ENCODE data around the gene PRDM15. TPM values are rescaled to one million over a fixed set of nuclear protein-coding genes. Genes with fewer than 3 reads are reported as not detected.

PRDM15 gene
- polyA plus RNA-seq, 1 experiment, result 7.6 TPM

- ChIA-PET CTCF (no interaction called here), POLR2A (no interaction called here)
- DNase-seq (ENCODE audit: low read depth), result no peak
- H3K27me3 ChIP-seq (ENCODE audit: control insufficient read depth, insufficient read depth, low read length), result no peaks in the 10 kb centered on the region
- peaks cover 7% of the 10 kb centered on the region for H3K36me3 ChIP-seq (ENCODE audit: control insufficient read depth, insufficient read depth, low read length)
- no peak for TF ChIP-seq CTCF (IDR thresholded peaks at IDR 0.05; ENCODE audit: insufficient read depth, low read depth, low read length)
- no peak overlapping the region for H3K4me3 ChIP-seq (ENCODE audit: low read depth, low read length)
Measured at GRCh38 chr21:41808846-41809245, 70.3 kb downstream of the PRDM15 start.

GRCh38 chr21:41808094-41808493, 71.0 kb downstream of the PRDM15 start:
- TF ChIP-seq CTCF (IDR thresholded peaks at IDR 0.05; ENCODE audit: insufficient read depth, low read depth, low read length), result no peak
- ChIA-PET POLR2A (no interaction called here), CTCF (interaction anchor here (1.5 to 2.0 kb wide), 2 partner anchors 8 to 196 kb away, joined by 5 to 10 read pairs; no protein-coding TSS in a partner anchor)
- DNase-seq (ENCODE audit: low read depth), result no peak
- Histone ChIP-seq H3K36me3 (ENCODE audit: control insufficient read depth, insufficient read depth, low read length) (peaks cover 7% of the 10 kb centered on the region), H3K4me3 (ENCODE audit: low read depth, low read length) (no peak overlapping the region), H3K27me3 (ENCODE audit: control insufficient read depth, insufficient read depth, low read length) (no peaks in the 10 kb centered on the region)

- ChIA-PET POLR2A (no interaction called here), CTCF (interaction anchor here (1.5 to 2.0 kb wide), 2 partner anchors 9 to 195 kb away, joined by 5 to 10 read pairs; no protein-coding TSS in a partner anchor)
- no peak for DNase-seq (ENCODE audit: low read depth)
Measured at GRCh38 chr21:41806773-41807172, 72.4 kb downstream of the PRDM15 start.

GRCh38 chr21:41805643-41806042, 73.5 kb downstream of the PRDM15 start:
- peaks cover 7% of the 10 kb centered on the region for H3K36me3 ChIP-seq (ENCODE audit: control insufficient read depth, insufficient read depth, low read length)
- H3K4me3 ChIP-seq (ENCODE audit: low read depth, low read length), result no peak overlapping the region
- CTCF ChIA-PET, result interaction anchor here (1.5 kb wide), 1 partner anchor 11 kb away, joined by 7 read pairs; no protein-coding TSS in a partner anchor
- TF ChIP-seq CTCF (IDR thresholded peaks at IDR 0.05; ENCODE audit: insufficient read depth, low read depth, low read length), result no peak
- no peak for DNase-seq (ENCODE audit: low read depth)
- H3K27me3 ChIP-seq (ENCODE audit: control insufficient read depth, insufficient read depth, low read length), result no peaks in the 10 kb centered on the region
- POLR2A ChIA-PET, result no interaction called here

More at GRCh38 chr21:41806773-41807172, 72.4 kb downstream of the PRDM15 start:
- H3K36me3 ChIP-seq (ENCODE audit: control insufficient read depth, insufficient read depth, low read length), result peaks cover 6% of the 10 kb centered on the region
- no peaks in the 10 kb centered on the region for H3K27me3 ChIP-seq (ENCODE audit: control insufficient read depth, insufficient read depth, low read length)
- no peak for TF ChIP-seq CTCF (IDR thresholded peaks at IDR 0.05; ENCODE audit: insufficient read depth, low read depth, low read length)
- no peak overlapping the region for H3K4me3 ChIP-seq (ENCODE audit: low read depth, low read length)

GRCh38 chr21:41805038-41805437, 74.1 kb downstream of the PRDM15 start:
- no peak for DNase-seq (ENCODE audit: low read depth)
- ChIA-PET CTCF (interaction anchor here (1.5 kb wide), 1 partner anchor 12 kb away, joined by 7 read pairs; no protein-coding TSS in a partner anchor), POLR2A (no interaction called here)
- Histone ChIP-seq H3K36me3 (ENCODE audit: control insufficient read depth, insufficient read depth, low read length) (peaks cover 7% of the 10 kb centered on the region), H3K27me3 (ENCODE audit: control insufficient read depth, insufficient read depth, low read length) (no peaks in the 10 kb centered on the region), H3K4me3 (ENCODE audit: low read depth, low read length) (no peak overlapping the region)
- no peak for TF ChIP-seq CTCF (IDR thresholded peaks at IDR 0.05; ENCODE audit: insufficient read depth, low read depth, low read length)
